HepG2 (cell line): ENCODE data around the gene RTBDN. TPM values are rescaled to one million over a fixed set of nuclear protein-coding genes. Genes with fewer than 3 reads are reported as not detected.

Experiments used
- ARHGAP35 ChIP-seq: sonication (generic); formaldehyde crosslinking; IDR thresholded peaks from 2 replicates; pipeline ENCODE4 v1.9.0; 2022; ENCODE audit warnings: mild to moderate bottlenecking, inconsistent platforms, moderate library complexity, missing genetic modification reagents, borderline replicate concordance
- ARNT2 ChIP-seq: sonication (generic); formaldehyde crosslinking; IDR thresholded peaks from 2 replicates; pipeline ENCODE4 v1.8.0; 2022; ENCODE audit warnings: mild to moderate bottlenecking, low read depth, missing genetic modification reagents, moderate library complexity
- CCAR2 ChIP-seq: fragments of 200-400 bp; formaldehyde crosslinking; optimal IDR thresholded peaks from 2 replicates; pipeline ENCODE3; 2018; ENCODE audit warnings: low read depth, mild to moderate bottlenecking, low read length, moderate library complexity
- DMAP1 ChIP-seq: IDR thresholded peaks from 2 replicates; pipeline ENCODE4 v1.6.1; 2016
- KLF15 ChIP-seq: sonication (generic); formaldehyde crosslinking; IDR thresholded peaks from 2 replicates; pipeline ENCODE4 v1.8.1; 2023; ENCODE audit warnings: borderline replicate concordance, mild to moderate bottlenecking, inconsistent platforms, missing genetic modification reagents, mixed read lengths
- KMT2A ChIP-seq: sonication (generic); formaldehyde crosslinking; IDR thresholded peaks from 2 replicates; pipeline ENCODE4 v1.4.0; 2020; ENCODE audit warnings: missing genetic modification reagents
- NFIB ChIP-seq: sonication (generic); formaldehyde crosslinking; IDR thresholded peaks from 2 replicates; pipeline ENCODE4 v1.9.0; 2021; ENCODE audit warnings: missing genetic modification reagents, mild to moderate bottlenecking, borderline replicate concordance
- NFYC ChIP-seq: IDR thresholded peaks from 2 replicates; pipeline ENCODE4 v1.6.1; 2016; ENCODE audit warnings: missing genetic modification reagents, missing compliant biosample characterization
- POGZ ChIP-seq: sonication (generic); formaldehyde crosslinking; IDR thresholded peaks from 2 replicates; pipeline ENCODE4 v1.4.0; 2020; ENCODE audit warnings: mild to moderate bottlenecking, missing genetic modification reagents
- RAD21 ChIP-seq: fragments of 450-650 bp; formaldehyde crosslinking; IDR thresholded peaks from 2 replicates; pipeline ENCODE4 v1.5.0; 2020; ENCODE audit warnings: mild to moderate bottlenecking
- RARG ChIP-seq: sonication (generic); formaldehyde crosslinking; IDR thresholded peaks from 2 replicates; pipeline ENCODE4 v1.4.0; 2020; ENCODE audit warnings: low read depth, mild to moderate bottlenecking, missing genetic modification reagents
- RFXAP ChIP-seq: sonication (generic); formaldehyde crosslinking; IDR thresholded peaks from 2 replicates; pipeline ENCODE4 v1.4.0; 2020; ENCODE audit warnings: missing genetic modification reagents, borderline replicate concordance
- THAP11 ChIP-seq: IDR thresholded peaks from 2 replicates; pipeline ENCODE4 v1.6.1; 2016; ENCODE audit warnings: missing biosample characterization, missing genetic modification reagents
- ZBTB8A ChIP-seq: sonication (generic); formaldehyde crosslinking; IDR thresholded peaks from 2 replicates; pipeline ENCODE4 v1.4.0; 2020; ENCODE audit warnings: mild to moderate bottlenecking, low read depth, missing genetic modification reagents, borderline replicate concordance
- ZNF33B ChIP-seq: sonication (generic); formaldehyde crosslinking; IDR thresholded peaks from 2 replicates; pipeline ENCODE4 v1.5.1; 2020; ENCODE audit warnings: mild to moderate bottlenecking, missing genetic modification reagents
- ZNF598 ChIP-seq: sonication (generic); formaldehyde crosslinking; IDR thresholded peaks from 2 replicates; pipeline ENCODE4 v1.5.1; 2020; ENCODE audit warnings: mild to moderate bottlenecking, missing genetic modification reagents, borderline replicate concordance
- ZNF607 ChIP-seq: sonication (generic); formaldehyde crosslinking; IDR thresholded peaks from 2 replicates; pipeline ENCODE4 v1.5.1; 2020; ENCODE audit warnings: missing genetic modification reagents, mild to moderate bottlenecking, borderline replicate concordance
- ZNF674 ChIP-seq: sonication (generic); formaldehyde crosslinking; IDR thresholded peaks from 2 replicates; pipeline ENCODE4 v1.5.0; 2020; ENCODE audit warnings: low read depth, mild to moderate bottlenecking, missing genetic modification reagents
- polyA plus RNA-seq, 8 experiments: library from polyadenylated mRNA; depleted of rRNA in 3 of 8; stranded (reverse) in 7 of 8; unstranded in 1 of 8; fragments of >200 nt; fragmentation: Illumina TruSeq in 4 of 8; extraction: Trizol in 4 of 8; gene quantifications; 2 replicates each; pipeline versions ENCODE4 v1.2.1 to v1.2.3, GENCODE V29; 2011 to 2016; ENCODE audit warnings: low read depth in 4 of 8, missing spikeins in 1 of 8, mixed read lengths in 1 of 8; ENCODE audit not compliant: insufficient read depth in 1 of 8
- total RNA-seq, 5 experiments: library from RNA; depleted of rRNA; stranded (reverse); fragments of >200 nt; fragmentation: Illumina TruSeq; extraction: Trizol; gene quantifications; 2 replicates each; pipeline ENCODE4 v1.2.3, GENCODE V29; 2016; ENCODE audit warnings: low read depth in 1 of 5
- TF ChIP-seq, protein P1 (sequence below): sonication (generic); formaldehyde crosslinking; conservative IDR thresholded peaks from 2 replicates; pipeline ENCODE4 v1.4.0; 2020; ENCODE audit warnings: mild to moderate bottlenecking, missing genetic modification reagents, moderate library complexity
- TF ChIP-seq, protein P2 (sequence below): sonication (generic); formaldehyde crosslinking; IDR thresholded peaks from 2 replicates; pipeline ENCODE4 v1.4.0; 2020; ENCODE audit warnings: mild to moderate bottlenecking, missing genetic modification reagents
- TF ChIP-seq, protein P3 (sequence below): sonication (generic); formaldehyde crosslinking; IDR thresholded peaks from 2 replicates; pipeline ENCODE4 v1.5.0; 2020; ENCODE audit warnings: missing genetic modification reagents, mild to moderate bottlenecking, borderline replicate concordance

The RTBDN gene
- total and polyA plus RNA-seq, 2 of the 13 experiments (the other 11 are each of a cell fraction or from before 2014, with no cell fraction given): 0.27 to 0.48 TPM

DNA sequence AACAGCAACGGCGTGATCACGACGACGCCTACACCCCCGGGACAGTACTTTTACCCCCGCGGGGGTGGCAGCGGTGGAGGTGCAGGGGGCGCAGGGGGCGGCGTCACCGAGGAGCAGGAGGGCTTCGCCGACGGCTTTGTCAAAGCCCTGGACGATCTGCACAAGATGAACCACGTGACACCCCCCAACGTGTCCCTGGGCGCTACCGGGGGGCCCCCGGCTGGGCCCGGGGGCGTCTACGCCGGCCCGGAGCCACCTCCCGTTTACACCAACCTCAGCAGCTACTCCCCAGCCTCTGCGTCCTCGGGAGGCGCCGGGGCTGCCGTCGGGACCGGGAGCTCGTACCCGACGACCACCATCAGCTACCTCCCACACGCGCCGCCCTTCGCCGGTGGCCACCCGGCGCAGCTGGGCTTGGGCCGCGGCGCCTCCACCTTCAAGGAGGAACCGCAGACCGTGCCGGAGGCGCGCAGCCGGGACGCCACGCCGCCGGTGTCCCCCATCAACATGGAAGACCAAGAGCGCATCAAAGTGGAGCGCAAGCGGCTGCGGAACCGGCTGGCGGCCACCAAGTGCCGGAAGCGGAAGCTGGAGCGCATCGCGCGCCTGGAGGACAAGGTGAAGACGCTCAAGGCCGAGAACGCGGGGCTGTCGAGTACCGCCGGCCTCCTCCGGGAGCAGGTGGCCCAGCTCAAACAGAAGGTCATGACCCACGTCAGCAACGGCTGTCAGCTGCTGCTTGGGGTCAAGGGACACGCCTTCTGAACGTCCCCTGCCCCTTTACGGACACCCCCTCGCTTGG, 42.1 kb downstream of the RTBDN start (continued):
- TF ChIP-seq, protein P1, sequence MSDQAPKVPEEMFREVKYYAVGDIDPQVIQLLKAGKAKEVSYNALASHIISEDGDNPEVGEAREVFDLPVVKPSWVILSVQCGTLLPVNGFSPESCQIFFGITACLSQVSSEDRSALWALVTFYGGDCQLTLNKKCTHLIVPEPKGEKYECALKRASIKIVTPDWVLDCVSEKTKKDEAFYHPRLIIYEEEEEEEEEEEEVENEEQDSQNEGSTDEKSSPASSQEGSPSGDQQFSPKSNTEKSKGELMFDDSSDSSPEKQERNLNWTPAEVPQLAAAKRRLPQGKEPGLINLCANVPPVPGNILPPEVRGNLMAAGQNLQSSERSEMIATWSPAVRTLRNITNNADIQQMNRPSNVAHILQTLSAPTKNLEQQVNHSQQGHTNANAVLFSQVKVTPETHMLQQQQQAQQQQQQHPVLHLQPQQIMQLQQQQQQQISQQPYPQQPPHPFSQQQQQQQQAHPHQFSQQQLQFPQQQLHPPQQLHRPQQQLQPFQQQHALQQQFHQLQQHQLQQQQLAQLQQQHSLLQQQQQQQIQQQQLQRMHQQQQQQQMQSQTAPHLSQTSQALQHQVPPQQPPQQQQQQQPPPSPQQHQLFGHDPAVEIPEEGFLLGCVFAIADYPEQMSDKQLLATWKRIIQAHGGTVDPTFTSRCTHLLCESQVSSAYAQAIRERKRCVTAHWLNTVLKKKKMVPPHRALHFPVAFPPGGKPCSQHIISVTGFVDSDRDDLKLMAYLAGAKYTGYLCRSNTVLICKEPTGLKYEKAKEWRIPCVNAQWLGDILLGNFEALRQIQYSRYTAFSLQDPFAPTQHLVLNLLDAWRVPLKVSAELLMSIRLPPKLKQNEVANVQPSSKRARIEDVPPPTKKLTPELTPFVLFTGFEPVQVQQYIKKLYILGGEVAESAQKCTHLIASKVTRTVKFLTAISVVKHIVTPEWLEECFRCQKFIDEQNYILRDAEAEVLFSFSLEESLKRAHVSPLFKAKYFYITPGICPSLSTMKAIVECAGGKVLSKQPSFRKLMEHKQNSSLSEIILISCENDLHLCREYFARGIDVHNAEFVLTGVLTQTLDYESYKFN (CRISPR knock-in tag): no peak
- TF ChIP-seq RAD21: no peak
- TF ChIP-seq NFYC (CRISPR knock-in tag): no peak
- TF ChIP-seq POGZ (CRISPR knock-in tag): peak; percentile 47; the same call in 1 of the 2 replicates
- no peak for TF ChIP-seq ZNF674
- TF ChIP-seq CCAR2: no peak
- TF ChIP-seq, protein P2, sequence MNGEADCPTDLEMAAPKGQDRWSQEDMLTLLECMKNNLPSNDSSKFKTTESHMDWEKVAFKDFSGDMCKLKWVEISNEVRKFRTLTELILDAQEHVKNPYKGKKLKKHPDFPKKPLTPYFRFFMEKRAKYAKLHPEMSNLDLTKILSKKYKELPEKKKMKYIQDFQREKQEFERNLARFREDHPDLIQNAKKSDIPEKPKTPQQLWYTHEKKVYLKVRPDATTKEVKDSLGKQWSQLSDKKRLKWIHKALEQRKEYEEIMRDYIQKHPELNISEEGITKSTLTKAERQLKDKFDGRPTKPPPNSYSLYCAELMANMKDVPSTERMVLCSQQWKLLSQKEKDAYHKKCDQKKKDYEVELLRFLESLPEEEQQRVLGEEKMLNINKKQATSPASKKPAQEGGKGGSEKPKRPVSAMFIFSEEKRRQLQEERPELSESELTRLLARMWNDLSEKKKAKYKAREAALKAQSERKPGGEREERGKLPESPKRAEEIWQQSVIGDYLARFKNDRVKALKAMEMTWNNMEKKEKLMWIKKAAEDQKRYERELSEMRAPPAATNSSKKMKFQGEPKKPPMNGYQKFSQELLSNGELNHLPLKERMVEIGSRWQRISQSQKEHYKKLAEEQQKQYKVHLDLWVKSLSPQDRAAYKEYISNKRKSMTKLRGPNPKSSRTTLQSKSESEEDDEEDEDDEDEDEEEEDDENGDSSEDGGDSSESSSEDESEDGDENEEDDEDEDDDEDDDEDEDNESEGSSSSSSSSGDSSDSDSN (CRISPR knock-in tag): peak; percentile 35; the same call in 1 of the 2 replicates
- TF ChIP-seq ARNT2 (CRISPR knock-in tag): peak; percentile 93
- TF ChIP-seq NFIB (CRISPR knock-in tag): no peak
- 0 out of 2 replicates have a peak, but pooled peaks have one; percentile 19 for TF ChIP-seq ZNF607 (CRISPR knock-in tag)
- no peak for TF ChIP-seq ZNF598 (CRISPR knock-in tag)
- no peak for TF ChIP-seq KMT2A
- TF ChIP-seq ZNF33B (CRISPR knock-in tag): no peak; the same call in 1 of the 2 replicates
- peak; percentile 71 for TF ChIP-seq THAP11 (CRISPR knock-in tag)
- no peak for TF ChIP-seq ZBTB8A (CRISPR knock-in tag)
- TF ChIP-seq KLF15 (CRISPR knock-in tag): peak; percentile 37; the same call in 1 of the 2 replicates
- TF ChIP-seq DMAP1 (CRISPR knock-in tag): no peak; the same call in 1 of the 2 replicates
- TF ChIP-seq ARHGAP35: peak; percentile 36; the same call in 1 of the 2 replicates
- TF ChIP-seq, protein P3, sequence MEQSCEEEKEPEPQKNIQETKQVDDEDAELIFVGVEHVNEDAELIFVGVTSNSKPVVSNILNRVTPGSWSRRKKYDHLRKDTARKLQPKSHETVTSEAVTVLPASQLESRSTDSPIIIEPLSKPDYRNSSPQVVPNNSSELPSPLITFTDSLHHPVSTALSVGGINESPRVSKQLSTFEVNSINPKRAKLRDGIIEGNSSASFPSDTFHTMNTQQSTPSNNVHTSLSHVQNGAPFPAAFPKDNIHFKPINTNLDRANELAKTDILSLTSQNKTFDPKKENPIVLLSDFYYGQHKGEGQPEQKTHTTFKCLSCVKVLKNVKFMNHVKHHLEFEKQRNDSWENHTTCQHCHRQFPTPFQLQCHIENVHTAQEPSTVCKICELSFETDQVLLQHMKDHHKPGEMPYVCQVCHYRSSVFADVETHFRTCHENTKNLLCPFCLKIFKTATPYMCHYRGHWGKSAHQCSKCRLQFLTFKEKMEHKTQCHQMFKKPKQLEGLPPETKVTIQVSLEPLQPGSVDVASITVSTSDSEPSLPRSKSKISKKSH (CRISPR knock-in tag): peak; percentile 80; the same call in 1 of the 2 replicates
- TF ChIP-seq RARG: no peak
- TF ChIP-seq RFXAP (CRISPR knock-in tag): peak; percentile 14; the same call in 1 of the 2 replicates
